ENCODE results near the gene TEK.

DNA sequence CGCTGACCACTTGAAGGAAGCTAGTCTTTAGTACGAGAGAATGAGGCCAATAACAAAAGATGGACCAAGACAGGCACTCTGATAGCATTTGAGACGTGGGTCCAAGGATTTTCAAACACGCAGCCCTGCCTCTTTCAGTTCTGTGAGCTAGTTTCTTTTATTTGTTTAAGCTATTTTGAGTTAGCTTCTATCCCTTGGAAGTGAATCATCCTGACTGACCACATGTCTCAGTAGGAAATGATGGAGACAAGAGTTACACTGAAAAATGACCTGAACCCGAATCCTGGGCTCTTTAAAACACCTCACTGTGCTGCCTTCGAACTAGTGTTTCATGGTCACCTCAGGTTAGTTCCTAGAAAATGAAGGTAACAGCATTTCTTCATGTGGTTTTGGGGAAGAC, 9.9 kb downstream of the TEK start:
- TF ChIP-seq, protein P1, sequence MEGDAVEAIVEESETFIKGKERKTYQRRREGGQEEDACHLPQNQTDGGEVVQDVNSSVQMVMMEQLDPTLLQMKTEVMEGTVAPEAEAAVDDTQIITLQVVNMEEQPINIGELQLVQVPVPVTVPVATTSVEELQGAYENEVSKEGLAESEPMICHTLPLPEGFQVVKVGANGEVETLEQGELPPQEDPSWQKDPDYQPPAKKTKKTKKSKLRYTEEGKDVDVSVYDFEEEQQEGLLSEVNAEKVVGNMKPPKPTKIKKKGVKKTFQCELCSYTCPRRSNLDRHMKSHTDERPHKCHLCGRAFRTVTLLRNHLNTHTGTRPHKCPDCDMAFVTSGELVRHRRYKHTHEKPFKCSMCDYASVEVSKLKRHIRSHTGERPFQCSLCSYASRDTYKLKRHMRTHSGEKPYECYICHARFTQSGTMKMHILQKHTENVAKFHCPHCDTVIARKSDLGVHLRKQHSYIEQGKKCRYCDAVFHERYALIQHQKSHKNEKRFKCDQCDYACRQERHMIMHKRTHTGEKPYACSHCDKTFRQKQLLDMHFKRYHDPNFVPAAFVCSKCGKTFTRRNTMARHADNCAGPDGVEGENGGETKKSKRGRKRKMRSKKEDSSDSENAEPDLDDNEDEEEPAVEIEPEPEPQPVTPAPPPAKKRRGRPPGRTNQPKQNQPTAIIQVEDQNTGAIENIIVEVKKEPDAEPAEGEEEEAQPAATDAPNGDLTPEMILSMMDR (IDR thresholded peaks at IDR 0.05), result no peak
- TF ChIP-seq POLR2A (IDR thresholded peaks at IDR 0.05; ENCODE audit: low read depth) (no peak), POLR2AphosphoS5 (IDR thresholded peaks at IDR 0.05) (no peak), EP300 (IDR thresholded peaks at IDR 0.05) (no peak)
